NCI-H1436 (cell line): ENCODE measurements around the gene SASH1.

Experiments used
- DNase-seq: peaks from one replicate; lab custom pipeline; 2025; lab: John Stamatoyannopoulos, UW

SASH1 gene

GRCh38 chr6:148432462-148433195 lies 90.0 kb downstream of the SASH1 start:
- DNase-seq, result no peak

- DNase-seq, result no peak
These were observed 92.7 kb downstream of the SASH1 start for GRCh38 chr6:148435386-148435785.

DNA sequence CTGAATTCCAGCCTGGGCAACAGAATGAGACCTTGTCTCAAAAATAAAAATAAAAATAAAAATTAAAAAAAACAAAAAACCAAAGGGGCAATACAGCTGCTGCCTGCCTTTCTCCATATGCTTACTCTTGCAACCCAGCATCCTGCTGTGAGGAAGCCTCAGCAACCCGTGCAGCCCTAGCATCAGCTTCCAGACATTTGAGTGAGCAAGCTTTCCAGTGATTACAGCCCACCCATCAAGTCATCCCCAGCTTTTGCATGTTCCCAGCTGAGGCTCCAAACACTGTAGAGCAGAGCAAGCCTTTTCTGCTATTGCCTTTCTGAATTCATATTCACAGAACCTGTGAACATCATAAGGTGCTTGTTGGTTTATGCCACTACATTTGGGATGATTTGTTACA lies 93.8 kb downstream of the SASH1 start:
- no peak for DNase-seq

DNA sequence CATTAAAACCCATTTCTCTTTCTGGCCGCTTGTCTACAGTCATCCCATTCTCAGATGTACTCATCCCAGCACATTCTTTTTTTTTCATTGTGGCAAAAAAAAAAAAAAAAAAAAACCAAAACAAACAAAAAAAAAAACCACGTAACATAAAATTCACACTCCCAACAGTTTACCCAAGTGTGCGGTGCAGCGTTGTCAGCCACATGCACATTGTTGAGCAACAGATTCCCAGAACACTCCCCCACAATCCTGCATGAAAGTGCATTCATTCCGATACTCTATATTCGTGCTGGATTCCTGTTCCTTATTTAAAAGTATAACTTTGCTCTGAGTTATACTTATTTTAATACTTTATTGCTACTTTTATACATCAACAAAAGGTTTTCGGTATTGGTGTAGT lies 96.0 kb downstream of the SASH1 start:
- DNase-seq, result no peak

GRCh38 chr6:148440016-148440415 lies 97.4 kb downstream of the SASH1 start:
- DNase-seq, result no peak

- no peak for DNase-seq
These were observed 98.3 kb downstream of the SASH1 start for GRCh38 chr6:148440877-148441453.

GRCh38 chr6:148441454-148441911 lies 98.8 kb downstream of the SASH1 start:
- DNase-seq, result no peak

DNA sequence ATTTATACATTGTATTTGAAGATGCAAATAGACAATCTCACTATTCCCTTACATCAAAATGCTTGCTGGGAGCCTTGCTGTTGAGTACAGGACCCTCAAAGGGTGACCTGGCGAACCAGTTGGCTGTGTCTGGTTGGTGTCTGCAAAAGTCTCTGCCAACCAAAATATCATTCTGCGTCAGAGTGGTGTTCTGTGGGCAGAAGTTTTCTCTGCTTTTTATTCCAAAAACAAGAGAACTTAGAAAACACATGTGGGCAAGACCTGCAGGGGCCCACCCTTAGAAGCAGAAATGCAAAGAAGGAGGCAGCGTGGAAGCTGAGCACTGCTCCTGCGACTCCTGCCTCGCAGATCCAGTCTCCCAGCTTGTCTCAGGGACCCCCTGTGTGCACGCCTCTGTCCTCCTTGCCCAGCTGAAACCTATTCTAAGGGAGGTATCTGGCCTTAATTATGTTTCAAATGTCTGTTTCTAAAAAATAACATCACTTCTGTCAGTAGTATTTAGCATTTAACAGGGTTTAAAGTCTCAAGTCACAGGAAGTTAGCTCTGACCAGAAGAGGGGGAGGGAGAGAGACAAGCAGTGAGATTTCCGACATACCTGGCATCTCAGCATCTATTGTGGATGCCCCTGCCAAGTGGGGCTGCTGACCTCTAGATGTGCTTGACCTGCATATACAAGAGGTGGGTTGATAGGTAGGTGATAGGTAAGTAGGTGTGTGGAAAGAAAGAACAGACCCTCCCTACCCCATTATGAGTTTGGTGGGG lies 101.3 kb downstream of the SASH1 start:
- DNase-seq, result no peak

- no peak for DNase-seq
These were observed 102.5 kb downstream of the SASH1 start for GRCh38 chr6:148445116-148445515.

DNA sequence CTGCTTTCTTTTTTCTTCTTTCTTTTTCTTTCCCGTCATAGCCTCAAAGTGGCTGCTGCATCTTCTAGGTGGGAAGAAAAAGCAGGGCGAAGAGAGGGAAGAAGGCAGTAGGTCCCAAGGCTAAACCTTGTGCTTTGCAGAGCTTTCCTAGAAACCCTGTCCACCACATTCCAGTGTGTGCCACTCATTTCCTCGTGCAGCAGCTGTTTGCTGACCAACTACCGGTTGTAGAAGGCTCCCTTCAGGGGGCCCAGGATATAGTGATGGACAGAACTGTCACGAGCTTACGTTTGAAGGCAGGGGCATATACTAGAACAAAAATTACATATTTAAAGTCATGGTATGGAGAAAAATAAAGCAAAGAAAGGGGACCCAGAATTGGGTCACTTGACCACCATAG lies 103.0 kb downstream of the SASH1 start:
- DNase-seq, result no peak

DNA sequence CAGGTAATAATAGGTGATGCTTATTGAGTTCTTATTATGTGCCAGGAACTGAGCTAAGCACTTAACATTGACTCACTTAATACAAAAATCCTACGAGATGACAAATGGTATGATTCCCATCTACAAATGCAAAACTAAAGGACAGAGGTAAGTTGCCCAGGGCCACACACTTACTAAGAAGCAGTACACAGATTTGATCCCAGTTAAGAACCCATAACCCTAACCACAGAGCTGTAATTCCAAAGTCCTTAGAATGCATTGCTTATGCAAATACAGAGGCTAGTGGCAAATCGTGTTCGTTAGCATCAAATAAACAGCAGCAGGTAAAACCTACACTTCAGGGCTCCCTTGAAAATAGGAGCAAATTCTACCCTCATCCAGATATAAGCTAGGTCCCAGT lies 104.0 kb downstream of the SASH1 start:
- DNase-seq, result no peak

GRCh38 chr6:148447521-148448230 lies 105.0 kb downstream of the SASH1 start:
- DNase-seq, result no peak

DNA sequence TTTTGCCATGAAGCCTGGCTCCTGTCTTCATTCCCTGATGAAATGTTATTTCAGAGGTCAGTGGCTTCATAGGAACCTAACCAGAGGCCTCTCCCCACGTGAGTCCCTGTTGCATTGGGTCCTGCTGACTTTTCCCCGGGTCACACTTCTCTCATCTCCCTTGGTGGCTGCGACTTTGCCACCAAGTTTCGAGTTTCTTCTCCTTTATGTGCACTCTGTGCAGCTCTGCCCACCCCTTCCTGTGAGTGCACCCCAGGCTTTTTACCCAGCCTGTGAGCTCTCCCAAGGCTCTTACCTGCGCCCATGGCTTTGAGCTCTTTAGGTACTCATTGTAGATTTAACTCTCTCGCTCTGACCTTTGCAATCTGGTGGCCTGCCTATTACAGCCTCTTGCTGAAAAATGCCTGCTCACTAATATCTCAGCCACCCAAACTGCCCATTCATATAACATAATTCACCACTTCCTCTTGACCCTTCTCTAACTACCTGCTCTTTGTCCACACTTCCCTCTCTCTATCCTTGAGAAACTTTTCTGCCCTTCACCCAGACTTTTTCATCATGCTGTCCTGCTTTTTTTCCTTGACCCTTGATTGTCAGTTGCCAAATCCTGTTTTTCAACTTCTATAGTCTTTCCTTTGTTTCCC lies 105.9 kb downstream of the SASH1 start:
- no peak for DNase-seq

- no peak for DNase-seq
These were observed 108.2 kb downstream of the SASH1 start for GRCh38 chr6:148450866-148451265.

DNA sequence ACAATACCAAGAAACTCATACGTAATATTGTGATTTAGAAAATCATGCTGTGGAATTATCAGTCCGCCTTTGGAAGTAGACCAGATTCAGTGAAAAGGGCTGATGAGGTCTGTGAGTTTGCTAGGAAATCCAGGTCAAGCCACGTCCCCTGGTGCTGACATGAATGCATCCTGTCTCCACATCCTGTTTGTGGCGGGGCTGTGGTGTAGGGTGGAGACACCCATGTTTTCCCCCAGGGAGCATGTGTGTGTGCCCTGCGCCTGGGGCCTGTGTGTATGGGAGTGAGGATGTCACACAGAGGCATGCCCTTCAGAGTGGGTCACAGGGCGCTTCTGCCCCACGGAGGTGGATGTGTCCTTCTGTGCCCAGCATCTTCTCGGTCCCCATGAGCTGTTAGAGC lies 109.1 kb downstream of the SASH1 start:
- DNase-seq, result no peak

- DNase-seq, result no peak
These were observed 110.2 kb downstream of the SASH1 start for GRCh38 chr6:148452876-148453275.

DNA sequence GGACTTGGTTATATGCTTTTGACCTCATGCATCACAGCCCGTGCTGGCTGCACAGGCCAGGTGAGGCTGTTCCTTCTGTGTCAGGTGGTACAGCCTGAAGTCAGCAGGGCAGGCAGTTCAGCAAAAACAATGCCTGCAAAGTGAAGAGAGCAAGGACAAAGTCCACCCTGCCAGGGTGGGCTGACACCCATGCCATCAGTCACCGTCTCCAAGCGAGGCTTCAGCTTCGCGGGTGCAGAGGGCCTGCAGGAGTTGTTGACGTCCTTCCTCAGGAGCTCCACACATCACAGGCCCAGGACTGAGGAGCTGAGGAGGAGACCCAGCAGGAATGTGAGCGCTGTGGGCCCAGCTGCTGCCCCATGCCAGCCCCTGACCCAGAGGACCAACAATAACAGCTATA lies 111.3 kb downstream of the SASH1 start:
- DNase-seq, result no peak

DNA sequence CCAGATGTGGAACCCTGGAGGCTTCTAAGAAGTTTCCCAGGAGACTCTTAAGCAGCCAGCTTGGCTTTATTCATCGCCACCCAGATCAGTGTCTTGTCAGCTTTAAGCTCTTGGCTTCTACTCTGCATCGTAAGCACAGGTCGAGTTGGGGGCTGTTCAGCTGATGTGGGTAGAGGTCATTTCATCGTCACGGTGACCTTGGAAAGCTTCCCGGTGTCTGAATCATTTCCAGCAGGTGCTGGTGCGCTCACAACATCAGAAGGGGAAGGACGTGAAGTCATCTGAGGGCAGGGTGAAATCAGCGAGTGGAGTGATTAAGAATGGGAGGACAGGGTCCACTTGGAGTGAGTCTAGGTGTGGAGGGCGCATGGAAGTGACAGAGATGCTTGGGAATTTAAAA lies 112.6 kb downstream of the SASH1 start:
- DNase-seq, result no peak

GRCh38 chr6:148455674-148456558 lies 113.3 kb downstream of the SASH1 start:
- DNase-seq, result no peak

DNA sequence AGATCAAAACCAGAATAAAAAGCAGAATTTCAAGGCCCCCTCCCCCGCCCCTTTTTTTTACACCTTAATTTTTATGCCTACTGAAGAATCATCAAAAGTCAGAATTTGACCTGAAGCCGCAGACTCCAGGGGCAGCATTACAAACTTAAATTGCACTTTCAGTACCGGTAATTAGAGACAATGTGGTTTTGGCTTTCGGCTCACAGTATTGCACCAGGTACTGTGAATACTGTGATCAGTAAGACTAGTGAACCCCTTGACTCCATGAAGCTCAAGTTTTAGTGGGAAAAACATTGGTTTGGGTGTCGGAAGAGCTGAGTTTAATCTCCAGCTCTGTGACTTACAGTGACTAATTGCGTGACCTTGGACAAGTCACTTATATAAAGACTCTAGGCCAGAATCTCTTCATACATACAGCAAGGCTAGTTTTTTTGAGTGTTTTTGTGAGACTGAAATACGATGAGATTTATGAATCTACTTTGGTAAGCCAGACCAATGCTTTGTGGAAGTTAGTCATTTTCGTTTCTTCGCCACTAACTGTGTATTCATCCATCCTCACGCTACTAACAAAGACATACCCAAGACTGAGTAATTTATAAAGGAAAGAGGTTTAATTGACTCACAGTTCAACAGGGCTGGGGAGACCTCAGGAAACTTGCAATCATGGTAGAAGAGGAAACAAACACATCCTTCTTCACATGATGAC lies 114.7 kb downstream of the SASH1 start:
- no peak for DNase-seq

DNA sequence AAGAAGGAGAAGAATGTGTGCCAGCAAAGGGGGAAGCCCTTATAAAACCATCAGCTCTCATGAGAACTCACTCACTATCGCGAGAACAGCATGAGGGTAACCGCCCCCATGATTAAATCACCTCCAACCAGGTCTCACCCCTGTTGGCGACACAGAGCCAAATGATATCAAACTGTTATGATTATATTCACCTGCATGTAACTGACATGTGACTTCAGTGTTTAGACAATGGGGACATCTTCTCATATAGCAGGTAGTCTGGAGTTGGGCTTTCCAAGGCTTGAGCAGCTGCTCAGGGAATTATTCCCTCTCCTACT lies 115.2 kb downstream of the SASH1 start:
- no peak for DNase-seq
